Testis (tissue), 3 donors: Measurements from ENCODE around the gene FAM180B. TPM values are rescaled to one million over a fixed set of nuclear protein-coding genes. Genes with fewer than 3 reads are reported as not detected.
A peak's percentile ranks its signal among the peaks of the same experiment; 100 is the strongest.

Experiments
- DNase-seq: peaks from one replicate; pipeline ENCODE4 v3.0.0-alpha.2; 2019
- H3K27ac ChIP-seq, 2 donors: fragments of 200-600 bp; sonication (generic); one replicate each; pipeline ENCODE4 v1.5.1; 2019
- H3K27me3 ChIP-seq: fragments of 200-600 bp; sonication (generic); one replicate; pipeline ENCODE4 v1.5.1; 2019
- H3K36me3 ChIP-seq: fragments of 200-600 bp; sonication (generic); one replicate; pipeline ENCODE4 v1.5.1; 2017; ENCODE audit warnings: low read depth; ENCODE audit errors: missing control alignments
- H3K4me1 ChIP-seq: fragments of 200-600 bp; sonication (generic); one replicate; pipeline ENCODE4 v1.5.1; 2019
- H3K4me3 ChIP-seq, 2 donors: fragments of 200-600 bp; sonication (generic); one replicate each; pipeline ENCODE4 v1.5.1; 2017 to 2019
- H3K9me3 ChIP-seq: fragments of 200-600 bp; sonication (generic); one replicate; pipeline ENCODE4 v1.5.1; 2017
- POLR2A ChIP-seq: fragments of 450-650 bp; IDR thresholded peaks from one replicate; pipeline ENCODE4 v1.6.1; 2017; ENCODE audit warnings: antibody characterized with exemption, mild to moderate bottlenecking, moderate library complexity
- WGBS, 2 donors: methylation state at CpG; one replicate each; pipeline ENCODE4 v1.1.5; 2018; 5-methylcytosine and 5-hydroxymethylcytosine counted together
- intact Hi-C: fragments of 100-400 bp; cut with DNase I; formaldehyde crosslinking; loops from one replicate; pipeline ENCODE4 v1.15.1; 2023; ENCODE audit warnings: low total_unique reads
- polyA plus RNA-seq: library from polyadenylated mRNA; stranded (reverse); fragments of 350-450 nt; fragmentation: Illumina TruSeq; extraction: RNeasy Lipid Tissue Mini Kit (QIAGEN cat#74804); gene quantifications from one replicate; pipeline ENCODE4 v1.2.3, GENCODE V29; 2014; ENCODE audit warnings: low read depth, low replicate concordance; ENCODE audit not compliant: insufficient read depth
- total RNA-seq, 2 donors: library from RNA; depleted of rRNA; stranded (reverse); fragments of >200 nt; gene quantifications; one replicate each; pipeline ENCODE4 v1.2.3, GENCODE V29; 2016
- TF ChIP-seq, protein P1 (sequence below), 3 experiments: fragments of 450-650 bp in 2 of 3; fragments of 200-600 bp in 1 of 3; sonication (generic) in 1 of 3; IDR thresholded peaks; one replicate each; pipeline ENCODE4 v1.5.1; 2016 to 2019; ENCODE audit warnings: antibody characterized with exemption in 3 of 3, mild to moderate bottlenecking in 2 of 3, moderate library complexity in 1 of 3

Gene FAM180B
- total and polyA plus RNA-seq, 3 donors from 2014 or later = 1.1 TPM; not detected in 2

DNA sequence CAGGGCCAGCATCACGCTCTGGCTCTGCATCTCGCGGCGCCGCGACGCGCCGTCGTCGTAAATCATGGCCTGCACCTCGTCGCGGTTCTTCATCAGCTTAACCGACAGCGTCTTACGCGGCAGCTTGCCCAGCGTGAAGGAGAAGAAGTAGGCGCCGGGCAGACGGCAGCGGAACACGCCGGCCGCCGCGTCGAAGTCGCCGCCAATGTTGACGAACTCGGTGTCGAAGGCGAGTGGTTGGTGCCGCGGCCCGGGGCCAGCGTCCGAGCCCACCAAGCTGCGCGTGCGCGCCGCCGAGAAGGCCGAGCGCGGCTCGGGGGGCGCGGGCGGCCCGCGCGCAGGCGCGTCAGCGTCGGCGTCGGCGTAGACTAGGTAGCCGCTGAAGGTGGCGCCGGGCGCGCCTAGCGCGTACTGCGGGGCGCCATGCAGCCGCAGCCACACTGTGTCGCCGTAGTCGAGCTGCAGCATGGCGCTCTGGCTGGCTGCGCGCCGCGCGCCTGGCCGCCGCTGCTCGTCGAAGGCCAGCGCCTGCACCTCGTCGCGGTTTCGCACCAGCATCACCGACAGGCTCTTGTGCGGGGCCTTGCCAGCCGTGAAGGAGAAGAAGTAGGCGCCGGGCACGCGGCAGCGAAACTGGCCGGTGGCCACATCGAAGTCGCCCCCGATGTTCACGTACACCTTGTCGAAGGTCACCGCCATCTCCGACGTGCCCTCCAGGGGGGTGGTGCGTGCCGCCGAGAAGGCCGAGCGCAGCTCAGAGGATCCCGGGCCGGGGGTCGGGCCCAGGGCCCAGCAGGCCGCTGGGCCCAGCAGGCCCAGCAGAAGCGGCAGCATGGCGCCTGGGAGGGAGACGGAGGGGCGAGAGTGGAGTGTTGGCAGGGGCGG lies 3.7 kb downstream of the FAM180B start:
- no peaks in the 10 kb centered on the region for H3K9me3 ChIP-seq
- peak overlapping the region; percentile 74 to 82 for H3K27ac ChIP-seq
- peak overlapping the region; percentile 53 to 76 for H3K4me3 ChIP-seq
- whole genome bisulfite sequencing, 2 donors = 35 to 51% methylated on average over 9 to 65 of the region's 122 CpGs
- H3K4me1 ChIP-seq = peaks cover 8% of the 10 kb centered on the region
- TF ChIP-seq, protein P1, sequence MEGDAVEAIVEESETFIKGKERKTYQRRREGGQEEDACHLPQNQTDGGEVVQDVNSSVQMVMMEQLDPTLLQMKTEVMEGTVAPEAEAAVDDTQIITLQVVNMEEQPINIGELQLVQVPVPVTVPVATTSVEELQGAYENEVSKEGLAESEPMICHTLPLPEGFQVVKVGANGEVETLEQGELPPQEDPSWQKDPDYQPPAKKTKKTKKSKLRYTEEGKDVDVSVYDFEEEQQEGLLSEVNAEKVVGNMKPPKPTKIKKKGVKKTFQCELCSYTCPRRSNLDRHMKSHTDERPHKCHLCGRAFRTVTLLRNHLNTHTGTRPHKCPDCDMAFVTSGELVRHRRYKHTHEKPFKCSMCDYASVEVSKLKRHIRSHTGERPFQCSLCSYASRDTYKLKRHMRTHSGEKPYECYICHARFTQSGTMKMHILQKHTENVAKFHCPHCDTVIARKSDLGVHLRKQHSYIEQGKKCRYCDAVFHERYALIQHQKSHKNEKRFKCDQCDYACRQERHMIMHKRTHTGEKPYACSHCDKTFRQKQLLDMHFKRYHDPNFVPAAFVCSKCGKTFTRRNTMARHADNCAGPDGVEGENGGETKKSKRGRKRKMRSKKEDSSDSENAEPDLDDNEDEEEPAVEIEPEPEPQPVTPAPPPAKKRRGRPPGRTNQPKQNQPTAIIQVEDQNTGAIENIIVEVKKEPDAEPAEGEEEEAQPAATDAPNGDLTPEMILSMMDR (IDR thresholded peaks at IDR 0.05) = no peak
- no peak for TF ChIP-seq POLR2A
- no peaks in the 10 kb centered on the region for H3K27me3 ChIP-seq
- DNase-seq = peak; percentile 61
- intact Hi-C loops = no loop called here
- H3K36me3 ChIP-seq = no peaks in the 10 kb centered on the region

DNA sequence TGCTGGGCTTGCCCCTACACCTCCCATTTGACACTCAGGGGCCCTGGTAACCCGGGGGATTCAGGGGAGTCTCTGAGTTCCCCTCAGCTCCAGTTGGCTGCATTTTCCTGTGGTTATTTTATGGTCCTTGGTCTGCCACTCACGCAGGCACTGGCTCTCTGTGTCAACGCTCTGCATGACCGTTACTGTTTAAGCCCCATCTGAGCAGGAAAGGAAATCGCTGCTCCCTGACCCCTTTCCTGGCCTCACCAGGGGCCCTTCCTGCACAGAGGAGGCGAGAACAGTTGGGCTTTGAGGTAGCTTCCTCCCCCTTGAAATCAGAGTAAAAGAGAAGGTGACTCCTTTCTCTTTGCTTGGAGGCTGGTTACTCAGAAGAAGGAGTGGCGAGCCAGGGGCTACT lies 5.3 kb downstream of the FAM180B start:
- intact Hi-C loops = no loop called here
- WGBS, 2 donors = 62 to 69% methylated on average over 7 of the region's 7 CpGs

DNA sequence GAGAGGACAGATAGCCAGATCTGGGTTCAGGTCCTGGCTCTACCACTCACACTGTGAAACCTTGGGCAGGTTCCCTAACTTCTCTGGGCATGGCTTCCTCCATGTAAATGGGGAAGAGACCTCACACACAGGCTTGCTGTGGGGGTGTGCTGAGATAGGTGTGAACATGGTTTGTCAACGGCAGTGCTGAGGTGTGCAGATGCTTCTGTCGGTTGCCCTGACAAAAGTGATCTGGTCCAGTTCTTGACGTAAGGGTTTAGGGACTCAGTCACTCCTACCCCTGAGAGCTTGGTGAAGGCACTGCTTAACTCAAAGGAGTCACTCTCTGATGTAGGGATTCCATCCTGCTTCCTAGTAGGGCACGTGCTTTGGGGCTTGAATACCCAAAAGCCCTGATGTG lies 5.8 kb downstream of the FAM180B start:
- no peaks in the 10 kb centered on the region for H3K27me3 ChIP-seq
- H3K4me3 ChIP-seq = no peak overlapping the region
- no peaks in the 10 kb centered on the region for H3K9me3 ChIP-seq
- intact Hi-C loops = no loop called here
- no peaks in the 10 kb centered on the region for H3K36me3 ChIP-seq
- no peak for DNase-seq
- TF ChIP-seq, protein P1 (IDR thresholded peaks at IDR 0.05) = no peak
- TF ChIP-seq POLR2A = no peak
- 80 to 86% methylated on average over 2 to 4 of the region's 4 CpGs for WGBS, 2 donors
- no peak overlapping the region for H3K27ac ChIP-seq
- H3K4me1 ChIP-seq = peaks cover 4% of the 10 kb centered on the region

More for the DNA sequence above, 5.3 kb downstream of the FAM180B start:
- no peak overlapping the region for H3K27ac ChIP-seq
- H3K4me3 ChIP-seq = no peak overlapping the region
- H3K36me3 ChIP-seq = no peaks in the 10 kb centered on the region
- TF ChIP-seq, protein P1 (IDR thresholded peaks at IDR 0.05) = no peak
- no peak for TF ChIP-seq POLR2A
- DNase-seq = no peak
- peaks cover 4% of the 10 kb centered on the region for H3K4me1 ChIP-seq
- no peaks in the 10 kb centered on the region for H3K9me3 ChIP-seq
- no peaks in the 10 kb centered on the region for H3K27me3 ChIP-seq

DNA sequence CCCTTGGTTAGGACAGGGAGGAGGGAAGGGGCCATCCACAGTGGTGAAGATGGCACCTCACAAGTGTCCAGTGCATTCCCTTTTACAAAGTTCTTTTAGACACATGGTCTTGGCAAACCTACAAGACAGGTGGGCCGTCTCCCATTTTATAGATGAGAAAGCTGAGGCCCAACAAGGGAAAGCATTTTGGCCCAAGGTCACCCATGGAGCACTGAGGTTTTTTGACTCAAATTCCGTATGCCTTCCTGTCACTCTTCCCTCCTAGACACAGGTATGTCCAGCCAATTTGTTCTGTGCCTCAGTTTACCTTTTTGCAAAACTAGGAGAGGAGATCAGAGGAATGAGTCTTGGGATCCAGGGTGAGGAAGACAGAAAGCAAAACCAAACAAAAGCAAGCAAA lies 6.5 kb downstream of the FAM180B start:
- intact Hi-C loops = no loop called here
- Histone ChIP-seq H3K27ac (no peak overlapping the region), H3K36me3 (no peaks in the 10 kb centered on the region), H3K9me3 (no peaks in the 10 kb centered on the region), H3K27me3 (no peaks in the 10 kb centered on the region), H3K4me3 (no peak overlapping the region), H3K4me1 (peaks cover 4% of the 10 kb centered on the region)
- no peak for DNase-seq
- WGBS, 2 donors = 65 to 72% methylated on average over 2 of the region's 2 CpGs
- TF ChIP-seq, protein P1 (IDR thresholded peaks at IDR 0.05) = no peak
- no peak for TF ChIP-seq POLR2A
